ENCODE results near the gene ITGB1BP2.
"Not testable (repeated sequence)": the region's sequence is repeated elsewhere in the genome, so short reads cannot be mapped to it uniquely, and the experiment has no call there.

ITGB1BP2 gene

DNA sequence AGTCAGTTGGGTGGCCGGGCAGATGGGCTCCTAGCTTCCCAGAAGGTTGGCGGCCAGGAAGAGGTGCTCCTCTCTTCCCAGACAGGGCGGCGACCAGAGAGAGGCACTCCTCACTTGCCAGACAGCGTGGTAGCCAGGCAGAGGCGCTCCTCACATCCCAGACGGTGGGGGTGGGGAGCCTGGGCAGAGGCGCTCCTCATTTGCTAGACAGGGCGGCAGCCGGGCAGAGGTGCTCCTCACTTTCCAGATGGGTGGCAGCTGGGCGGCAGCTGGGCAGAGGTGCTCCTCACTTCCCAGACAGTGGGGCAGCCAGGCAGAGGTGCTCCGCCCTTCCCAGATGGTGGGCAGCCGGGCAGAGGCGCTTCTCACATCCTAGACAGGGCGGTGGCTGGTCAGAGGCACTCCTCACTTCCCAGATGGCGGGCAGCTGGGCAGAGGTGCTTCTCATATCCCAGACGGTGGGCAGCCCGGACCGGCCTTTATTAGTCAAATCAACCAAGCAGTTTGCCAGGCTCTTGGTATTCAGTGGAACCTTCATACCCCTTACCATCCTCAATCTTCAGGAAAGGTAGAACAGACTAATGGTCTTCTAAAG, 31.7 kb upstream of the ITGB1BP2 start:
- TF ChIP-seq, protein P1, sequence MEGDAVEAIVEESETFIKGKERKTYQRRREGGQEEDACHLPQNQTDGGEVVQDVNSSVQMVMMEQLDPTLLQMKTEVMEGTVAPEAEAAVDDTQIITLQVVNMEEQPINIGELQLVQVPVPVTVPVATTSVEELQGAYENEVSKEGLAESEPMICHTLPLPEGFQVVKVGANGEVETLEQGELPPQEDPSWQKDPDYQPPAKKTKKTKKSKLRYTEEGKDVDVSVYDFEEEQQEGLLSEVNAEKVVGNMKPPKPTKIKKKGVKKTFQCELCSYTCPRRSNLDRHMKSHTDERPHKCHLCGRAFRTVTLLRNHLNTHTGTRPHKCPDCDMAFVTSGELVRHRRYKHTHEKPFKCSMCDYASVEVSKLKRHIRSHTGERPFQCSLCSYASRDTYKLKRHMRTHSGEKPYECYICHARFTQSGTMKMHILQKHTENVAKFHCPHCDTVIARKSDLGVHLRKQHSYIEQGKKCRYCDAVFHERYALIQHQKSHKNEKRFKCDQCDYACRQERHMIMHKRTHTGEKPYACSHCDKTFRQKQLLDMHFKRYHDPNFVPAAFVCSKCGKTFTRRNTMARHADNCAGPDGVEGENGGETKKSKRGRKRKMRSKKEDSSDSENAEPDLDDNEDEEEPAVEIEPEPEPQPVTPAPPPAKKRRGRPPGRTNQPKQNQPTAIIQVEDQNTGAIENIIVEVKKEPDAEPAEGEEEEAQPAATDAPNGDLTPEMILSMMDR (conservative IDR thresholded peaks at IDR 0.05), result no peak

DNA sequence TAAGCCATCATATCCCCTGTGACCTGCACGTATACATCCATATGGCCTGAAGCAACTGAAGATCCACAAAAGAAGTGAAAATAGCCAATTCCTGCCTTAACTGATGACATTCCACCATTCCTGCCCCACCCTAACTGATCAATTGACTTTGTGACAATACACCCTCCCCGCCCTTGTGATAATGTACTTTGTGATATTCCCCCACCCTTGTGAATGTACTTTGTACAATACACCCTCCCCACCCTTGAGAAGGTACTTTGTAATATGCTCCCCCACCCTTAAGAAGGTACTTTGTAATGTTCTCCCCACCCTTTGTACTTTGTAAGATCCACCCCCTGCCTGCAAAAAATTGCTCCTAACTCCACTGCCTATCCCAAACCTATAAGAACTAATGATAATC, 29.2 kb upstream of the ITGB1BP2 start:
- H3K27ac ChIP-seq, result not testable (repeated sequence)

More for the DNA sequence above, 31.7 kb upstream of the ITGB1BP2 start:
- no peak overlapping the region for H3K27ac ChIP-seq

DNA sequence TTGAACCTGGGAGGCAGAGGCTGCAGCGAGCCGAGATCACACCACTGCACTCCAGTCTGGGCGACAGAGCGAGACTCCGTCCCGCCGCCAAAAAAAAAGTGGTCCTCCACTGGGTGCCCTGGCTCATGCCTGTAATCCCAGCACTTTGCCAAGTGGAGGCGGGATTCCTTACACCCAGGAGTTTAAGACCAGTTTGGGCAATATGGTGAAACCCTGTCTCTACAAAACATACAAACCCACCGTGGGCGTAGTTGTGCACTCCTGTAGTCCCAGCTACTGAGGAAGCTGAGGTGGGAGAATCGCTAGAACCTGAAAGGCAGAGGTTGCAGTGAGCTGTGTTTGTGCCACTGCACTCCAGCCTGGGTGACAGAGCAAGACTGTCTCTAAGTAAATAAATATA, 20.2 kb upstream of the ITGB1BP2 start:
- H3K27ac ChIP-seq, result not testable (repeated sequence)

DNA sequence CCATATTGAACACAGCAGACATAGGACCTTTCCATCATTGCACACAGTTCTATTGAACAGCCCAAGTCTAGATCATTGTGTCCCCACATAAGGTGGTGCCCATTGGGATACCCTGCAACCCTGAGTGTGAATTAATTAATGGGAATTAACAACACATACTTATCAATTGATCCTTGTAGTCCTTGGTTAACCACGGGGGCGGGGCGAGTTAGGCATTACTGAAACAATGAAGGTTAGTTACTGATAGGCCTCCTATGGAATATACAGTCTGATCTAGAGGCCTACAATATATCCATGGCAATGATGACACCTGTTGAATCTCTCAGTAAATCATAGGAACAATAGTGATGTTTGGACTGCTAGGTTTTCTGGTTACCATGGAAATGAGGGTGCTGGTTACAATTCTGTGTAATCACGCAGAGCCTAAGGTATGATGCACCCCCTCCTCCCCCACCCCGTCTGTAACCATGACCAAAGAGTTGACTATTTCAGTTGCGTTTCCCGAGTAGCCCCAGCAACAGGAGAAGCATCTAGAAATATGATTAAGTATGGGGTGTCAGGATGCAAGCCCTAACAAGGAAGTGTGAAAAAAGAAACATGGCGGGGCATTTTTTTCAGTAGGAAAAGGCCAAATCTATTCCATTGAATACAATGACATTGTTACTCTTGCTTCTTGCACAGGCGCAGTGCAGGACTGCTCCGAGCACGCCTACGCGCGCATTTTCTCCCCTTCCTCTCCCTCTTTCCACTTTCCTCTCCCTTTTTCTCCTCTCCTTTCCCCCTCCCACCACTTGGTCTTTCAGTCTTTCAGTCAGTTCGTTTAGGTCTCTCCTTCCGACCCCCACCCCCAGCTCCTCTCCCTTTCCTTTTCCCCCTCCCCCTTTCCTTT, 18.8 kb upstream of the ITGB1BP2 start:
- TF ChIP-seq, protein P1 (conservative IDR thresholded peaks at IDR 0.05), result no peak
- H3K27ac ChIP-seq, result peak overlapping the region; percentile 89

DNA sequence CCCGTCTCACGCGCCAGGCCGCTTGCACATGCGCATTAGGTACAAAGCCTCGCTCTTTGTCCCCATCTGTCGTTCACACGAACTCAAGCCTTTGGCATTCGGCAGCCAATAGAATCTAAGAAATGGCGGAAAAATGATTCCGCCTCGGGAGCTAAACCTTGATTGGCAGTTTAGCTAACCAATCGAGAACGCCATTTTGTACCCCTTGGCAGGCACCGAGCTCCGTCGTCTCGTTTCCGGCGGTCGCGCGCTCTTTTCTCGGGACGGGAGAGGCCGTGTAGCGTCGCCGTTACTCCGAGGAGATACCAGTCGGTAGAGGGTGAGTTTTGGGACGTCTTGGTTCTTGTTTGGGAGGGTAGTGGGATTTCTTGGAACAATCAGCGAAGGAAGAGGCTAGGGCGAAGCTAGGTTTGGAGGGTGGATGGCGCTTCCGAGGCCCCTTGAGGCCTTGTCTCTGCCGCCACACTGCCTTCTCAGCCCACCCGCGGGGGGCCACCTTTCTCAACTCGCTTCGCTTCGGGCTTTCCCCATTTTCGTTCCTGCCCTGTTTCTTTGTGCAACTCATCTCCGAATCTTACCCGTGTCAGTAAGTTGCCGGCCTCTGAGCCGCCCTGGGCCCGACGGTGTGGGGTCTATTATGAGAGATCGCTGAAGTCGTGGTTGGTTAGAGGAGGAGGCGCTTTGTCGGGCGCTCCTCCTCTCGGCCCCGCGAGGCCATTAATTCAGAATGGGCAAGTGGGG, 18.0 kb upstream of the ITGB1BP2 start, which contains the start of gene NONO:
NONO (plus strand) TSS at position 233 of the 741 bp plus-strand sequence. CDS start 7,003 bp downstream, outside the sequence.
- peak within 1 kb of the TSS; percentile 89 for H3K27ac ChIP-seq
- TF ChIP-seq, protein P1 (conservative IDR thresholded peaks at IDR 0.05), result peak; percentile 31

DNA sequence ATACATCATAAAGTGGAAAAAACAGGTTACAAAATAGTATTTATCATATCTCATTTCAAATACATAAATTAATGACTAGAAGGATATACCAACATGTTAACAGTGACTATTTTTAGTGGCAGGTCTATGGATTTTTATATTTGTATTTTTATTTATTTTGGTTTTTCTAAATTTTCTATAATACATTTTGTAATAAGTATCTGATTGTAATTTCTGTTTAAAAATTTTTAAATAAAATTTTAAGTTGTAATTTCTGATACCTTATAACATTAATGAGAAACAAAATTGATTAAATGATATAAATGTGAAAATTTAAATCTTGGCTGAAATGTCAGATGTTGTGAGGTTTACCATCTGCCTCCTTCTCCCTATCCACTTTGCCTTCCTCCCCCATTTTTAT, 15.6 kb upstream of the ITGB1BP2 start:
- TF ChIP-seq, protein P1 (conservative IDR thresholded peaks at IDR 0.05), result no peak
- peak overlapping the region; percentile 89; the same call in 1 of the 2 replicates for H3K27ac ChIP-seq

DNA sequence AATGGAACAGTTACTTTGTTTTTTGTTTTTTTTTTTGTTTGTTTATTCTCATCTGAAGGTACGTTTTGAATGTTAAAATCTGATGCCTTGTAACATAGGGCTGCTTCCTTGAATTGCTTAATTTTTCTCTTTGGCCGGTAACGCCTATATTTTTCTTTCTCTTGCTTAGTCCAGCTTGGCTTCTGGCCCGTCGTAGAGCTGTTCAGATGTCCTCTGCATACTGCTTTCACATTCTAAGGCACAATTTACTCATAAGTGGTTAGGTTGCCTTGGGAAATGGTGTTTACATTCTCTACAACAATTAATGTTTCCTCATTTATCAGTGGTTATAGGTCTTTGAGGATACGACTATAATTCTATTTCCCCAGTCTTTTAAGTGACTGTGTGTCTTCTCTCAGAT, 10.2 kb upstream of the ITGB1BP2 start:
- no peak overlapping the region; the same call in 1 of the 2 replicates for H3K27ac ChIP-seq
- TF ChIP-seq, protein P1 (conservative IDR thresholded peaks at IDR 0.05), result no peak

DNA sequence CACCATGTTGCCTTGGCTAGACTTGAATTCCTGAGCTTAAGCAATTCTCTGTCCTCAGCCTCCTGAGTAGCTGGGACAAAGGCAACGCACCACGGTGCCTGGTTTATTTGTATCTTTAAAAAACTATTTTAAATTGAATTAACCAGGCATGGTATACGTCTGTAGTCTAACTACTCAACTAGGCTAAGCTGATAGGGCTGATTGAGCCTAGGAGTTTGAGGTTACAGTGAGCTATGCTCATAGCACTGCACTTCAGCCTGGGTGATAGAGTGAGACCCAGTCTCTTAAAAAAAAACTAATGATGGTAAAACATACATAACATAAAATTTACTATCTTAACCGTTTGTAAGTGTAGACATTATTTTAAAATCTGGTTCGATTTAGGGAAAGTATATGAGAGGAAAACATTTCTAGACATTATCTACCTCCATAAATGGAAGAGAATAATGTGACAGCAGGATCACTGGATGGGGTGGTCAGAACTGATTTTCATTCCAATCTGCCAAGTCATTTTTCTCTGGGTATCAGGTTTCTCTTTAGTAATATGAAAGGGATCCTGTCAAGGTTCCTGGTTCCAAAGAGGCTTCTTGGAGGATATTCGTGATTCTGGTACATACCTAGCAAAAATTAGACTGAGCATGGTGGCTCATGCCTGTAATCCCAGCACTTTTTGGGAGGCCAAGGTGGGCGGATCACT, 8.7 kb upstream of the ITGB1BP2 start:
- TF ChIP-seq, protein P1 (conservative IDR thresholded peaks at IDR 0.05), result no peak
- H3K27ac ChIP-seq, result no peak overlapping the region
